Activated CD4-positive, alpha-beta T cell treated with anti-CD3 and anti-CD28 coated beads, Interleukin-2, amount 10 ng/mL, durations not matched to agents 7 days and 5 days (primary cell): ENCODE measurements around the gene ARFGAP1. TPM values are rescaled to one million over a fixed set of nuclear protein-coding genes. Genes with fewer than 3 reads are reported as not detected.
"Not testable (repeated sequence)": the region's sequence is repeated elsewhere in the genome, so short reads cannot be mapped to it uniquely, and the experiment has no call there.

Experiments used
- CTCF ChIA-PET: fragments of 350-600 bp; sonication (Branson Sonifier 250); formaldehyde crosslinking; loops from one replicate; lab custom pipeline; 2021; ENCODE audit warnings: antibody characterized with exemption; lab: Charles Lee
- POLR2A ChIA-PET: fragments of 350-600 bp; sonication (Branson Sonifier 250); formaldehyde crosslinking; loops from one replicate; lab custom pipeline; 2021; ENCODE audit warnings: antibody characterized with exemption; lab: Charles Lee
- DNase-seq: peaks from one replicate; pipeline ENCODE4 v3.0.0-alpha.2; 2020
- H3K27ac Mint-ChIP-seq: one replicate; pipeline ENCODE4 v1.8.0; 2021; ENCODE audit warnings: mild to moderate bottlenecking, moderate library complexity, mixed read lengths
- H3K27me3 Mint-ChIP-seq: one replicate; pipeline ENCODE4 v1.8.0; 2021; ENCODE audit warnings: mixed read lengths
- H3K36me3 Mint-ChIP-seq: one replicate; pipeline ENCODE4 v1.8.0; 2021; ENCODE audit warnings: low read depth, mixed read lengths
- H3K4me1 Mint-ChIP-seq: one replicate; pipeline ENCODE4 v1.8.0; 2021; ENCODE audit warnings: mixed read lengths
- H3K4me3 Mint-ChIP-seq: one replicate; pipeline ENCODE4 v1.8.0; 2021; ENCODE audit warnings: mild to moderate bottlenecking, moderate library complexity, mixed read lengths
- H3K9me3 Mint-ChIP-seq: one replicate; pipeline ENCODE4 v1.8.0; 2021; ENCODE audit warnings: mixed read lengths
- total RNA-seq, 2 experiments: library from RNA; stranded (reverse); gene quantifications; one replicate each; pipeline ENCODE4 v1.2.3, GENCODE V29; 2021

The ARFGAP1 gene
- total RNA-seq, 2 experiments from 2014 or later = 88.0 to 94.4 TPM

DNA sequence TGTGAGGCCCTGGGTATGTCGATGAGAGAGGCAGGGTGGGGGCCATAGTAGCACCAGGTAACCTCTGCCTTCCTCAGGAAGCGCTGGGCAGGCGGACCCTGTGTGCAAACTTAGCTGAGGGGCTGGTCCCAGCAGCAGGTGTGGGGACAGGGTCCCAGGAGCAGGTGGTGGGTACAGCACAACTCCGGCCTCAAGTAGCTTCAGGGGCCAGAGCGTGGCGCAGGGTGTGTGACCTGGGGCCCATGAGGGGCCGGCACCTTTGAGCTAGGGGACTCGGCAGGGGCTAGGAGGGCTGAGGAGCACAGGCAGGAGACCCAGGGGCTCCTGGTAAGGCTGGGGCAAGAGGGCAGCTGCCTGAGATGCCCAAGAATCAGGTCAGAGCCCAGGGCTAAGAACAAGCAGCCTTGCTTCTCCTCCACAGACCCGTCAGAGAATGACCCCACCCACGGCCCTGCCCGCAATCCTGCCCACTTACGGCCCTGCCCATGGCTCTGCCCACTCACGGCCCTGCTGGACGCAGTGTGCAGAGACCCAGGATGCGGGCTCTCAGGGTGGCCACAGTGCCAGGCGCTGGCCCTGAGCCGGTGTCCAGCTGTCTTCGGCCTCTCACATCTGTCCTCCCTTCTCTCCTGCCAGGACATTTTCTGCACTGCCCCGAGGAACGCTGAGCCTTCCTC lies 57.6 kb downstream of the ARFGAP1 start:
- Mint-ChIP-seq H3K9me3 (peaks cover 13% of the 10 kb centered on the region), H3K27me3 (no peaks in the 10 kb centered on the region), H3K36me3 (peaks cover 4% of the 10 kb centered on the region), H3K27ac (no peak overlapping the region), H3K4me3 (no peak overlapping the region), H3K4me1 (no peaks in the 10 kb centered on the region)
- CTCF ChIA-PET = no interaction called here
- POLR2A ChIA-PET = no interaction called here
- DNase-seq = no peak

- no peak for DNase-seq
- peaks cover 13% of the 10 kb centered on the region for H3K9me3 Mint-ChIP-seq
- H3K27ac Mint-ChIP-seq = no peak overlapping the region
- POLR2A ChIA-PET = no interaction called here
- H3K4me3 Mint-ChIP-seq = no peak overlapping the region
- H3K4me1 Mint-ChIP-seq = no peaks in the 10 kb centered on the region
- H3K36me3 Mint-ChIP-seq = peaks cover 4% of the 10 kb centered on the region
- H3K27me3 Mint-ChIP-seq = no peaks in the 10 kb centered on the region
- CTCF ChIA-PET = no interaction called here
Observed at GRCh38 chr20:63330940-63331339, 58.3 kb downstream of the ARFGAP1 start.

GRCh38 chr20:63331741-63332400 lies 59.3 kb downstream of the ARFGAP1 start:
- peaks cover 2% of the 10 kb centered on the region for H3K27me3 Mint-ChIP-seq
- peaks cover 13% of the 10 kb centered on the region for H3K9me3 Mint-ChIP-seq
- CTCF ChIA-PET = no interaction called here
- H3K27ac Mint-ChIP-seq = no peak overlapping the region
- no peaks in the 10 kb centered on the region for H3K4me1 Mint-ChIP-seq
- POLR2A ChIA-PET = no interaction called here
- no peak for DNase-seq
- peaks cover 4% of the 10 kb centered on the region for H3K36me3 Mint-ChIP-seq
- no peak overlapping the region for H3K4me3 Mint-ChIP-seq

DNA sequence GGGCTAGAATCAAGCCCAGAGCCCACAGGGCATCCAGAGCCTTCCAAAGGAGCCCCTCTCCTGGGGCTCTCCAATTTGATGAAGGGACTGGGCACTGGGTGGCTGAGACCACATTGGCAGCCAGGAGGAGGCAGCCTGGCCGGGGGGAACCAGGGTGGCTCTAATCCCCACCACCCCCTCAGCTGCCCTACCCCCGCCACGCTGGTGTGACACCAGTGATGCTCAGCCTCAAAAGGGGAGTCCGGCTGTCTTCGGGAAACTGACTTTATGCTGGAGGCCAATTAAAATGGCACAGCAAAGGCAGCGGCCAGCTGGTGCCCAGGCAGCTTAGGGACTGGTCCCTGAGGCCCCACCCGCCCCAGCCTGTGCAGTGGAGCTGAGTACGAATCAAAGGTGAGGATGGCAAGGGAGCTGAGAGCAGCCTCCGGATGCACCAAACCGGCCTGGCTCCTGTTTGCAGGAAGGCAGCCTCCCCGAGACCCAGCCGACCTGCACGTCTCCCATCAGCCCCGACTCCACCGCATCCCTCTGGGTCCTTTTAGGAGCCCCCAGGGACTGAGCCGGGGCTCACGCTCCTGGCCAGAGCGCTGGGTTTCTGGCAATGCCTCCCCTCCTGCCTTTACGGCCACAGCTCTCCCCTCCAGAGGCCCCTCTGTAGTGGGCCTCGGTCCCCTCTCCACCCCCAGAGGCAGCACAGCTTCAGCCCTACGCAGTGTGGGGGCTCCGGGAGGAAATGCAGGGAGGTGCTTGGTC lies 60.1 kb downstream of the ARFGAP1 start:
- no peak overlapping the region for H3K4me3 Mint-ChIP-seq
- H3K9me3 Mint-ChIP-seq = peaks cover 9% of the 10 kb centered on the region
- ChIA-PET CTCF (no interaction called here), POLR2A (no interaction called here)
- H3K4me1 Mint-ChIP-seq = no peaks in the 10 kb centered on the region
- no peak for DNase-seq
- H3K27ac Mint-ChIP-seq = no peak overlapping the region
- H3K27me3 Mint-ChIP-seq = peaks cover 7% of the 10 kb centered on the region
- peaks cover 4% of the 10 kb centered on the region for H3K36me3 Mint-ChIP-seq

- no peaks in the 10 kb centered on the region for H3K4me1 Mint-ChIP-seq
- peaks cover 9% of the 10 kb centered on the region for H3K9me3 Mint-ChIP-seq
- no peak for DNase-seq
- POLR2A ChIA-PET = no interaction called here
- no peak overlapping the region for H3K27ac Mint-ChIP-seq
- CTCF ChIA-PET = interaction anchor here (1.1 kb wide), 1 partner anchor 751 kb away, joined by 3 read pairs; no protein-coding TSS in a partner anchor
- peaks cover 11% of the 10 kb centered on the region for H3K27me3 Mint-ChIP-seq
- H3K36me3 Mint-ChIP-seq = peaks cover 4% of the 10 kb centered on the region
- no peak overlapping the region for H3K4me3 Mint-ChIP-seq
Observed at GRCh38 chr20:63333241-63333836, 60.7 kb downstream of the ARFGAP1 start.

DNA sequence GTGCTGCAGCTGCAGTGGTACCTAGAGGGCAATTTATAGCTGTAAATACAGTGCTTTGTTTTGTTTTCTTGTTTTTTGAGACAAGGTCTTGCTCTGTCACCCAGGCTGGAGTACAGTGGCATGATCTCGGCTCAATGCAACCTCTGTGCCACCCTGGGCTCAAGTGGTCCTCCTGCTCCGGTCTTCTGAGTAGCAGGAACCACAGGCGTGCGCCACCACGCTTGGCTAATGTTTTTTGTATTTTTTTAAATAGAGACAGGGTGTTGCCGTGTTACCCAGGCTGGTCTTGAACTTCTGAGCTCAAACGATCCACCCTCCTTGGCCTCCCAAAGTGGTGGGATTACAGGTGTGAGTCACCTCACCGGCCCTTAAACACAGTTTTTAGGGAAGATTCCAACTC lies 61.7 kb downstream of the ARFGAP1 start:
- Mint-ChIP-seq H3K27me3 (peaks cover 12% of the 10 kb centered on the region), H3K4me3 (no peak overlapping the region), H3K4me1 (no peaks in the 10 kb centered on the region), H3K9me3 (peaks cover 9% of the 10 kb centered on the region), H3K27ac (no peak overlapping the region), H3K36me3 (peaks cover 4% of the 10 kb centered on the region)
- POLR2A ChIA-PET = no interaction called here
- no peak for DNase-seq
- CTCF ChIA-PET = interaction anchor here (1.1 kb wide), 1 partner anchor 753 kb away, joined by 3 read pairs; no protein-coding TSS in a partner anchor

GRCh38 chr20:63335060-63335459 lies 62.4 kb downstream of the ARFGAP1 start:
- H3K4me3 Mint-ChIP-seq, DNase-seq, H3K27ac Mint-ChIP-seq, H3K36me3 Mint-ChIP-seq, H3K4me1 Mint-ChIP-seq, H3K9me3 Mint-ChIP-seq, POLR2A ChIA-PET: not testable (repeated sequence)
- peaks cover 12% of the 10 kb centered on the region for H3K27me3 Mint-ChIP-seq
- CTCF ChIA-PET = interaction anchor here (0.7 kb wide), 1 partner anchor 96 kb away, joined by 3 read pairs; no protein-coding TSS in a partner anchor

DNA sequence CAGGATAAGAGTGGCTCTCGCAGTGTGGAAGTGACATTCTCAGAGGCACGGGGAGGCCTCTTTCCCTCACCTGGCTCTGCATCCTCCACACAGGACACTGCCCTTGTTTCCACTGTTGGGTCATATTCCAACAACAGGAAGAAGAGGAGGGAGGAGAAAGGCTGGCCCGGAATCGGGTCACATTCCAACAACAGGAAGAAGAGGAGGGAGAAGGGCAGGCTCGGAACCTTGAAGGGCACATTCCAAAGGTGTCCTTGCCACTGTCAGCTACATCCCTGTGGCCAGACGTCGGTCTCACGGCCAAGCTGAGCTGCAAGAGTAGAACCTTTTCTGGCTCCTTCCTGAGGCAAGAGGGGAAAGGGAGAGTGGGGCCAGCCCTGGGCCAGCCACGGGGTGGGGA lies 63.1 kb downstream of the ARFGAP1 start:
- ChIA-PET POLR2A (no interaction called here), CTCF (interaction anchor here (0.7 kb wide), 1 partner anchor 95 kb away, joined by 3 read pairs; no protein-coding TSS in a partner anchor)
- H3K36me3 Mint-ChIP-seq = peaks cover 4% of the 10 kb centered on the region
- no peak overlapping the region for H3K4me3 Mint-ChIP-seq
- H3K27me3 Mint-ChIP-seq = peaks cover 12% of the 10 kb centered on the region
- no peak overlapping the region for H3K27ac Mint-ChIP-seq
- no peak for DNase-seq
- no peaks in the 10 kb centered on the region for H3K4me1 Mint-ChIP-seq
- peaks cover 9% of the 10 kb centered on the region for H3K9me3 Mint-ChIP-seq

DNA sequence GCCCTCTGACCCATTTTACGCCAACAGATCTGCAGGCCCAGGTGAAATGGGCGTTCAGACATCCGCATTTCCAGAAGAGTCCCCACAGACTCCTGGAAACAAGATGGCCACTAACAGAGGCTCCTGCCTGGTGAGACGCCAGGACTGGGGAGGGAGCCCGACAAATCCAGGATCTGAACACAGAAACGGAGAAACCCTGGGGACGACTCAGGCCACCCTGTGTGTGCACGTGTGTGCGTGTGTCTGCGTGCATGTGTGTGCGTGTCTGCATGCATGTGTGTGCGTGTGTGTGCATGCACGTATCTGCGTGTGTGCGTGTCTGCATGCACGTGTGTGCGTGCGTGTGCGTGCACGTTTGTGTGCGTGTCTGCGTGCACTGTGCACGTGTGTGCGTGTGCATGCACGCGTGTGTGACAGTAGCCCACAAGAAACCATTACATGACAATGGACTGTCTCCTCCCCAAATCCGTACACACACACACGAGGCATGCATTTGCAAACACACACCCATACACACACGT lies 63.7 kb downstream of the ARFGAP1 start:
- no peak for DNase-seq
- H3K4me1 Mint-ChIP-seq = no peaks in the 10 kb centered on the region
- peaks cover 9% of the 10 kb centered on the region for H3K9me3 Mint-ChIP-seq
- peaks cover 12% of the 10 kb centered on the region for H3K27me3 Mint-ChIP-seq
- POLR2A ChIA-PET = no interaction called here
- CTCF ChIA-PET = no interaction called here
- H3K4me3 Mint-ChIP-seq = no peak overlapping the region
- H3K27ac Mint-ChIP-seq = no peak overlapping the region
- peaks cover 4% of the 10 kb centered on the region for H3K36me3 Mint-ChIP-seq

- Mint-ChIP-seq H3K27ac (no peak overlapping the region), H3K4me1 (no peaks in the 10 kb centered on the region), H3K27me3 (peaks cover 12% of the 10 kb centered on the region), H3K36me3 (no peaks in the 10 kb centered on the region), H3K4me3 (no peak overlapping the region), H3K9me3 (no peaks in the 10 kb centered on the region)
- POLR2A ChIA-PET = no interaction called here
- CTCF ChIA-PET = interaction anchor here (1.0 kb wide), 1 partner anchor 9 kb away, joined by 3 read pairs; no protein-coding TSS in a partner anchor
- no peak for DNase-seq
Observed at GRCh38 chr20:63337786-63338420, 65.3 kb downstream of the ARFGAP1 start.
